Uterus (tissue), 2 donors: ENCODE data around the gene PBXIP1.

Experiments used
- POLR2A ChIP-seq, 2 donors: fragments of 450-650 bp; IDR thresholded peaks; one replicate each; pipeline ENCODE4 v1.6.1; 2016; ENCODE audit warnings: antibody characterized with exemption in 2 of 2, mild to moderate bottlenecking in 1 of 2, moderate library complexity in 1 of 2
- TF ChIP-seq, protein P1 (sequence below), 4 experiments: fragments of 200-600 bp in 2 of 4; fragments of 450-650 bp in 2 of 4; sonication (generic) in 2 of 4; IDR thresholded peaks; one replicate each; pipeline ENCODE4 v1.5.1; 2016 to 2019; ENCODE audit warnings: antibody characterized with exemption in 4 of 4, mild to moderate bottlenecking in 2 of 4, moderate library complexity in 1 of 4

DNA sequence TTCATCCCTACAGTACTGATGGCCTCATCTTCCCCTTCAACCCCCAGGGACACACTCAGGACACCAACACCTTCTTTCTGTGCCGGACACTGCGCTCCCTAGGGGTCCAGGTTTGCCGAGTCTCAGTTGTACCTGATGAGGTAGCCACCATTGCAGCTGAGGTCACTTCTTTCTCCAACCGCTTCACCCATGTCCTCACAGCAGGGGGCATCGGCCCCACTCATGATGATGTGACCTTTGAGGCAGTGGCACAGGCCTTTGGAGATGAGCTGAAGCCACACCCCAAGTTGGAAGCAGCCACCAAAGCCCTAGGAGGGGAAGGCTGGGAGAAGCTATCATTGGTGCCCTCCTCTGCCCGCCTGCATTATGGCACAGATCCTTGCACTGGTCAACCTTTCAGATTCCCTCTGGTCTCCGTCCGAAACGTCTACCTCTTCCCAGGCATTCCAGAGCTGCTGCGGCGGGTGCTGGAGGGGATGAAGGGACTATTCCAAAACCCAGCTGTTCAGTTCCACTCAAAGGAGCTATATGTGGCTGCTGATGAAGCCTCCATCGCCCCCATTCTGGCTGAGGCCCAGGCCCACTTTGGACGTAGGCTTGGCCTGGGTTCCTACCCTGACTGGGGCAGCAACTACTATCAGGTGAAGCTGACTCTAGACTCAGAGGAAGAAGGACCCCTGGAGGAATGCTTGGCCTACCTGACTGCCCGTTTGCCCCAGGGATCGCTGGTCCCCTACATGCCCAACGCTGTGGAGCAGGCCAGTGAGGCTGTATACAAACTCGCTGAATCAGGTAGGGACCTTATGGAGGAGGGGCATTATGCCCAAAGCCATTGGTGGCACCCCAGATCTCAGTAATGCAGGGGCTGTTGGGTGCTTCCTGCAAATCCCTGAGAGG, 32.4 kb upstream of the PBXIP1 start:
- no peak for TF ChIP-seq POLR2A (IDR thresholded peaks at IDR 0.05)
- TF ChIP-seq, protein P1, sequence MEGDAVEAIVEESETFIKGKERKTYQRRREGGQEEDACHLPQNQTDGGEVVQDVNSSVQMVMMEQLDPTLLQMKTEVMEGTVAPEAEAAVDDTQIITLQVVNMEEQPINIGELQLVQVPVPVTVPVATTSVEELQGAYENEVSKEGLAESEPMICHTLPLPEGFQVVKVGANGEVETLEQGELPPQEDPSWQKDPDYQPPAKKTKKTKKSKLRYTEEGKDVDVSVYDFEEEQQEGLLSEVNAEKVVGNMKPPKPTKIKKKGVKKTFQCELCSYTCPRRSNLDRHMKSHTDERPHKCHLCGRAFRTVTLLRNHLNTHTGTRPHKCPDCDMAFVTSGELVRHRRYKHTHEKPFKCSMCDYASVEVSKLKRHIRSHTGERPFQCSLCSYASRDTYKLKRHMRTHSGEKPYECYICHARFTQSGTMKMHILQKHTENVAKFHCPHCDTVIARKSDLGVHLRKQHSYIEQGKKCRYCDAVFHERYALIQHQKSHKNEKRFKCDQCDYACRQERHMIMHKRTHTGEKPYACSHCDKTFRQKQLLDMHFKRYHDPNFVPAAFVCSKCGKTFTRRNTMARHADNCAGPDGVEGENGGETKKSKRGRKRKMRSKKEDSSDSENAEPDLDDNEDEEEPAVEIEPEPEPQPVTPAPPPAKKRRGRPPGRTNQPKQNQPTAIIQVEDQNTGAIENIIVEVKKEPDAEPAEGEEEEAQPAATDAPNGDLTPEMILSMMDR (IDR thresholded peaks at IDR 0.05), result no peak
